Loucy (cell line): ENCODE data around the gene STH.

Experiments used
- H2AFZ ChIP-seq: fragments of 200-600 bp; sonication (generic); 2 replicates; pipeline ENCODE4 v1.6.0; 2016; ENCODE audit warnings: antibody characterized with exemption, mild to moderate bottlenecking, low read length, moderate library complexity
- H3F3A ChIP-seq: fragments of 200-600 bp; 2 replicates; pipeline ENCODE4 v1.6.0; 2016; ENCODE audit warnings: antibody characterized with exemption, low read depth, mild to moderate bottlenecking
- H3K27me3 ChIP-seq: fragments of 200-600 bp; sonication (generic); 2 replicates; pipeline ENCODE4 v1.6.1; 2014; ENCODE audit warnings: low read length, mild to moderate bottlenecking; ENCODE audit not compliant: insufficient read depth, poor library complexity, severe bottlenecking
- H3K36me3 ChIP-seq: fragments of 200-600 bp; sonication (generic); 2 replicates; pipeline ENCODE4 v1.6.1; 2016; ENCODE audit warnings: low read length; ENCODE audit not compliant: insufficient read depth
- H3K4me1 ChIP-seq: fragments of 200-600 bp; sonication (generic); 2 replicates; pipeline ENCODE4 v1.5.1; 2014; ENCODE audit warnings: low read length, mild to moderate bottlenecking; ENCODE audit not compliant: insufficient read depth, poor library complexity, severe bottlenecking
- H3K4me2 ChIP-seq: fragments of 200-600 bp; sonication (generic); 2 replicates; pipeline ENCODE4 v1.6.0; 2014; ENCODE audit warnings: antibody characterized with exemption, low read length, low read depth, mild to moderate bottlenecking; ENCODE audit not compliant: poor library complexity, severe bottlenecking
- H3K4me3 ChIP-seq: fragments of 200-600 bp; sonication (generic); 2 replicates; pipeline ENCODE4 v1.5.1; 2014; ENCODE audit warnings: low read length, mild to moderate bottlenecking, mixed read lengths; ENCODE audit not compliant: poor library complexity, severe bottlenecking
- H3K79me2 ChIP-seq: fragments of 200-600 bp; sonication (generic); 2 replicates; pipeline ENCODE4 v1.6.1; 2014; ENCODE audit warnings: low read length; ENCODE audit not compliant: insufficient read depth
- H3K9ac ChIP-seq: fragments of 200-600 bp; sonication (generic); 2 replicates; pipeline ENCODE4 v1.6.0; 2014; ENCODE audit warnings: mild to moderate bottlenecking, low read depth, low read length, moderate library complexity; ENCODE audit not compliant: poor library complexity, severe bottlenecking
- H3K9me2 ChIP-seq: fragments of 200-600 bp; sonication (generic); replicated peaks from 2 replicates; pipeline ENCODE4 v1.6.1; 2016; ENCODE audit warnings: low read depth, low read length, mixed read lengths
- H3K9me3 ChIP-seq: fragments of 200-600 bp; sonication (generic); 2 replicates; pipeline ENCODE4 v1.6.1; 2014; ENCODE audit warnings: mild to moderate bottlenecking, antibody characterized with exemption, low read length, low read depth; ENCODE audit not compliant: insufficient read depth
- H4K20me1 ChIP-seq: fragments of 200-600 bp; sonication (generic); 2 replicates; pipeline ENCODE4 v1.6.0; 2014; ENCODE audit warnings: antibody characterized with exemption, low read length, mild to moderate bottlenecking; ENCODE audit not compliant: insufficient read depth, poor library complexity, severe bottlenecking
- CTCF ChIP-seq: fragments of 200-600 bp; sonication (generic); conservative IDR thresholded peaks from 2 replicates; pipeline ENCODE4 v1.5.1; 2014; ENCODE audit warnings: mild to moderate bottlenecking, antibody characterized with exemption, low read length
- EZH2phosphoT487 ChIP-seq: fragments of 200-600 bp; IDR thresholded peaks from 2 replicates; pipeline ENCODE4 v1.6.1; 2018; ENCODE audit warnings: antibody characterized with exemption, mild to moderate bottlenecking, moderate library complexity, borderline replicate concordance

The STH gene

GRCh38 chr17:45953561-45953960, 45.5 kb upstream of the STH start:
- Histone ChIP-seq H3K79me2 (no peaks in the 10 kb centered on the region), H3K4me2 (no peak overlapping the region), H3K9me3 (no peaks in the 10 kb centered on the region), H3F3A (no peaks in the 10 kb centered on the region), H3K27me3 (no peaks in the 10 kb centered on the region), H4K20me1 (no peaks in the 10 kb centered on the region), H2AFZ (no peak overlapping the region), H3K9me2 (no peaks in the 10 kb centered on the region), H3K4me1 (peaks cover 13% of the 10 kb centered on the region), H3K36me3 (no peaks in the 10 kb centered on the region), H3K9ac (no peak overlapping the region), H3K4me3 (no peak overlapping the region)
- TF ChIP-seq EZH2phosphoT487 (no peak), CTCF (no peak)

GRCh38 chr17:45954914-45955313, 44.1 kb upstream of the STH start:
- H3K4me3 ChIP-seq, result no peak overlapping the region
- no peak overlapping the region for H2AFZ ChIP-seq
- no peaks in the 10 kb centered on the region for H3K79me2 ChIP-seq
- no peaks in the 10 kb centered on the region for H3K9me2 ChIP-seq
- H3K9ac ChIP-seq, result no peak overlapping the region
- no peaks in the 10 kb centered on the region for H4K20me1 ChIP-seq
- H3K27me3 ChIP-seq, result no peaks in the 10 kb centered on the region
- no peaks in the 10 kb centered on the region for H3K9me3 ChIP-seq
- no peaks in the 10 kb centered on the region for H3K36me3 ChIP-seq
- H3K4me2 ChIP-seq, result no peak overlapping the region
- no peaks in the 10 kb centered on the region for H3F3A ChIP-seq
- TF ChIP-seq EZH2phosphoT487 (no peak), CTCF (no peak)
- peaks cover 6% of the 10 kb centered on the region for H3K4me1 ChIP-seq

- H3K4me3 ChIP-seq, result no peak overlapping the region
- H3K27me3 ChIP-seq, result no peaks in the 10 kb centered on the region
- no peaks in the 10 kb centered on the region for H3K9me3 ChIP-seq
- H3K9ac ChIP-seq, result no peak overlapping the region
- no peaks in the 10 kb centered on the region for H3F3A ChIP-seq
- no peak overlapping the region for H2AFZ ChIP-seq
- peaks cover 6% of the 10 kb centered on the region for H3K4me1 ChIP-seq
- TF ChIP-seq EZH2phosphoT487 (no peak), CTCF (no peak)
- no peaks in the 10 kb centered on the region for H3K9me2 ChIP-seq
- H4K20me1 ChIP-seq, result no peaks in the 10 kb centered on the region
- no peak overlapping the region for H3K4me2 ChIP-seq
- H3K36me3 ChIP-seq, result no peaks in the 10 kb centered on the region
- no peaks in the 10 kb centered on the region for H3K79me2 ChIP-seq
Observed at GRCh38 chr17:45955326-45955725, 43.7 kb upstream of the STH start.
